Aorta (tissue), 5 donors: Measurements from ENCODE around the gene FGR. TPM values are rescaled to one million over a fixed set of nuclear protein-coding genes. Genes with fewer than 3 reads are reported as not detected.

Experiments
- ATAC-seq: fragments of 200-7000 bp; cut with Tn5 transposase; one replicate; pipeline ENCODE4 v1.9.1; 2022; ENCODE audit warnings: moderate library complexity; ENCODE audit not compliant: low FRiP score
- DNase-seq, 2 donors: peaks; one replicate each; pipeline ENCODE4 v3.0.0-alpha.2; 2020
- H3K27ac ChIP-seq, 2 donors: one replicate each; pipeline ENCODE4 v1.5.1; 2013; ENCODE audit warnings: low read length in 2 of 2, mild to moderate bottlenecking in 2 of 2, moderate library complexity in 2 of 2, control low read depth in 1 of 2, inconsistent platforms in 1 of 2, low read depth in 1 of 2
- H3K27me3 ChIP-seq, 2 donors: one replicate each; pipeline ENCODE4 v1.6.1; 2013; ENCODE audit warnings: control low read depth in 1 of 2, low read length in 1 of 2, mild to moderate bottlenecking in 1 of 2, moderate library complexity in 1 of 2; ENCODE audit not compliant: insufficient read depth in 2 of 2, control insufficient read depth in 1 of 2
- H3K36me3 ChIP-seq, 2 donors: one replicate each; pipeline ENCODE4 v1.6.1; 2013; ENCODE audit warnings: control low read depth in 1 of 2, low read length in 1 of 2, mild to moderate bottlenecking in 1 of 2; ENCODE audit not compliant: insufficient read depth in 2 of 2, control insufficient read depth in 1 of 2
- H3K4me1 ChIP-seq, 2 donors: one replicate each; pipeline ENCODE4 v1.6.1; 2013; ENCODE audit warnings: low read length in 2 of 2, control low read depth in 1 of 2, mild to moderate bottlenecking in 1 of 2, moderate library complexity in 1 of 2; ENCODE audit not compliant: insufficient read depth in 2 of 2, control insufficient read depth in 1 of 2
- H3K4me3 ChIP-seq, 2 donors: one replicate each; pipeline ENCODE4 v1.5.1; 2013; ENCODE audit warnings: low read length in 2 of 2, control low read depth in 1 of 2, mild to moderate bottlenecking in 1 of 2
- H3K9me3 ChIP-seq: one replicate; pipeline ENCODE4 v1.6.1; 2013; ENCODE audit warnings: mild to moderate bottlenecking, low read length; ENCODE audit not compliant: control insufficient read depth
- WGBS, 2 donors: extraction: QIAGEN DNeasy Blood & Tissue Kit; methylation state at CpG; one replicate each; pipeline ENCODE4 v1.1.7; 2013; 5-methylcytosine and 5-hydroxymethylcytosine counted together
- intact Hi-C, 2 donors: fragments of 100-400 bp; cut with DNase I; formaldehyde crosslinking; loops; one replicate each; pipeline versions ENCODE4 v1.14.2 to v1.15.0; 2022
- polyA plus RNA-seq, 2 donors: library from polyadenylated mRNA; stranded (reverse); fragments of 200-250 nt; gene quantifications; one replicate each; pipeline ENCODE4 v1.2.3, GENCODE V29; 2013
- total RNA-seq, 2 donors: library from RNA; stranded (reverse); fragmentation: NEBNext Ultra II Directional; extraction: Animal tissue kit (Norgen Biotek cat#: 25700); gene quantifications; one replicate each; pipeline ENCODE4 v1.2.1, GENCODE V29; 2021
- donor health status: healthy with polysubstance abuse.
- donor health status: Bipolar disorder and iron deficiency.
- donor health status: DM: no; HTN: no; CAD: no.
- donor health status: DM: no; HTN: no; CAD: no.
- donor health status: DM: yes; HTN: yes; CAD: no.

FGR gene
- total and polyA plus RNA-seq, 4 donors: 2.8 to 21.7 (median 12.1) TPM

- intact Hi-C loops: no loop called here
- DNase-seq (no peak), ATAC-seq (no peak)
- H3K27ac ChIP-seq: peak overlapping the region in 1 of 2 donors; percentile 78
- no peaks in the 10 kb centered on the region for H3K9me3 ChIP-seq
- H3K4me3 ChIP-seq: no peak overlapping the region
- H3K27me3 ChIP-seq: no peaks in the 10 kb centered on the region
- WGBS, 2 donors: 44 to 52% methylated on average over 18 of the region's 18 CpGs
- peaks cover 0 to 4% of the 10 kb centered on the region in 2 donors for H3K4me1 ChIP-seq
- H3K36me3 ChIP-seq: no peaks in the 10 kb centered on the region
Measured at GRCh38 chr1:27562534-27563340, 72.2 kb downstream of the FGR start.

Other genes starting within 250 kb of the FGR start
- under 1 TPM; 0.68 to 0.93 TPM for gene GPR3, start 242.6 kb downstream of the FGR start, total RNA-seq
- under 1 TPM in 1 of 2 donors, not detected in 1; 0.20 TPM for gene GPR3, start 242.6 kb downstream of the FGR start, polyA plus RNA-seq
- 100 to 1,000 TPM; 155 to 164 TPM for gene WASF2, start 145.0 kb downstream of the FGR start, total RNA-seq
- 10 to 100 TPM; 27.2 to 47.4 TPM for gene WASF2, start 145.0 kb downstream of the FGR start, polyA plus RNA-seq
- 10 to 100 TPM; 63.5 to 89.1 TPM for gene AHDC1, start 31.0 kb downstream of the FGR start, total RNA-seq
- gene AHDC1, start 31.0 kb downstream of the FGR start, polyA plus RNA-seq: 10 to 100 TPM in 1 of 2 donors, 1 to 10 TPM in 1; 7.8 to 23.9 TPM
- gene IFI6, start 37.0 kb upstream of the FGR start, total RNA-seq: 100 to 1,000 TPM; 116 to 143 TPM
- gene IFI6, start 37.0 kb upstream of the FGR start, polyA plus RNA-seq: 100 to 1,000 TPM in 1 of 2 donors, 10 to 100 TPM in 1; 85.3 to 170 TPM
- 10 to 100 TPM; 14.4 to 18.9 TPM for gene FAM76A, start 90.8 kb upstream of the FGR start, total RNA-seq
- gene FAM76A, start 90.8 kb upstream of the FGR start, polyA plus RNA-seq: 1 to 10 TPM; 5.9 to 8.0 TPM
- 10 to 100 TPM; 70.0 to 81.4 TPM for gene STX12, start 138.0 kb upstream of the FGR start, total RNA-seq
- gene STX12, start 138.0 kb upstream of the FGR start, polyA plus RNA-seq: 10 to 100 TPM; 37.6 to 43.3 TPM
- 10 to 100 TPM; 28.9 to 29.5 TPM for gene PPP1R8, start 195.6 kb upstream of the FGR start, total RNA-seq
- 10 to 100 TPM; 22.3 to 32.0 TPM for gene PPP1R8, start 195.6 kb upstream of the FGR start, polyA plus RNA-seq
- gene THEMIS2, start 237.4 kb upstream of the FGR start, total RNA-seq: 10 to 100 TPM; 30.7 to 36.1 TPM
- 10 to 100 TPM in 1 of 2 donors, 1 to 10 TPM in 1; 5.3 to 21.7 TPM for gene THEMIS2, start 237.4 kb upstream of the FGR start, polyA plus RNA-seq